HepG2 (cell line): ENCODE results near the gene KAT7. TPM values are rescaled to one million over a fixed set of nuclear protein-coding genes. Genes with fewer than 3 reads are reported as not detected.

ENCODE experiments used
- ARHGAP35 ChIP-seq: sonication (generic); formaldehyde crosslinking; IDR thresholded peaks from 2 replicates; pipeline ENCODE4 v1.9.0; 2022; ENCODE audit warnings: mild to moderate bottlenecking, inconsistent platforms, moderate library complexity, missing genetic modification reagents, borderline replicate concordance
- ETV5 ChIP-seq: IDR thresholded peaks from 2 replicates; pipeline ENCODE4 v1.6.1; 2018; ENCODE audit warnings: missing biosample characterization, missing genetic modification reagents, inconsistent platforms, borderline replicate concordance
- GABPB1 ChIP-seq: IDR thresholded peaks from 2 replicates; pipeline ENCODE4 v1.6.1; 2016; ENCODE audit warnings: mild to moderate bottlenecking, missing genetic modification reagents, moderate library complexity, missing compliant biosample characterization
- HDAC2 ChIP-seq: sonication (generic); formaldehyde crosslinking; IDR thresholded peaks from 2 replicates; pipeline ENCODE4 v1.4.0; 2020; ENCODE audit warnings: missing genetic modification reagents
- HES4 ChIP-seq: sonication (generic); formaldehyde crosslinking; IDR thresholded peaks from 2 replicates; pipeline ENCODE4 v1.9.0; 2021; ENCODE audit warnings: mild to moderate bottlenecking, missing genetic modification reagents, borderline replicate concordance
- HNRNPL ChIP-seq: fragments of 200-400 bp; formaldehyde crosslinking; IDR thresholded peaks from 2 replicates; pipeline ENCODE4 v1.6.1; 2017; ENCODE audit warnings: mild to moderate bottlenecking, low read depth, low read length
- HNRNPUL1 ChIP-seq: fragments of 200-400 bp; formaldehyde crosslinking; IDR thresholded peaks from 2 replicates; pipeline ENCODE4 v1.6.1; 2017; ENCODE audit warnings: low read depth, mild to moderate bottlenecking, low read length, moderate library complexity
- HOXA3 ChIP-seq: sonication (generic); formaldehyde crosslinking; IDR thresholded peaks from 2 replicates; pipeline ENCODE4 v1.5.0; 2020; ENCODE audit warnings: missing genetic modification reagents
- IRF2 ChIP-seq: IDR thresholded peaks from 2 replicates; pipeline ENCODE4 v1.6.1; 2018; ENCODE audit warnings: missing genetic modification reagents, missing compliant biosample characterization
- KDM5B ChIP-seq: sonication (generic); formaldehyde crosslinking; IDR thresholded peaks from 2 replicates; pipeline ENCODE4 v1.4.0; 2020; ENCODE audit warnings: missing genetic modification reagents, mild to moderate bottlenecking, borderline replicate concordance
- NBN ChIP-seq: fragments of 450-650 bp; conservative IDR thresholded peaks from 2 replicates; pipeline ENCODE4 v1.6.1; 2017
- NR2F1 ChIP-seq, 2 experiments: fragments of 450-650 bp in 1 of 2; formaldehyde crosslinking in 1 of 2; IDR thresholded peaks; 2 replicates each; pipeline versions ENCODE4 v1.5.0 to v1.6.1; 2016 to 2020; ENCODE audit warnings: mild to moderate bottlenecking in 1 of 2, missing compliant biosample characterization in 1 of 2, missing genetic modification reagents in 1 of 2, moderate library complexity in 1 of 2
- ONECUT2 ChIP-seq: sonication (generic); formaldehyde crosslinking; IDR thresholded peaks from 2 replicates; pipeline ENCODE4 v1.4.0; 2020; ENCODE audit warnings: missing genetic modification reagents
- PHF21A ChIP-seq: sonication (generic); formaldehyde crosslinking; IDR thresholded peaks from 2 replicates; pipeline ENCODE4 v1.5.0; 2020; ENCODE audit warnings: mild to moderate bottlenecking, missing genetic modification reagents
- SAFB2 ChIP-seq: sonication (generic); formaldehyde crosslinking; IDR thresholded peaks from 2 replicates; pipeline ENCODE4 v1.5.1; 2020; ENCODE audit warnings: missing genetic modification reagents, low read depth, mild to moderate bottlenecking, borderline replicate concordance
- SOX13 ChIP-seq, 3 experiments: fragments of 450-650 bp in 1 of 3; sonication (generic) in 1 of 3; formaldehyde crosslinking in 1 of 3; IDR thresholded peaks in 2 of 3; conservative IDR thresholded peaks in 1 of 3; 2 replicates each; pipeline versions ENCODE4 v1.5.0 to v1.6.1; 2016 to 2020; ENCODE audit warnings: antibody characterized with exemption in 1 of 3, mild to moderate bottlenecking in 1 of 3, missing compliant biosample characterization in 1 of 3, missing genetic modification reagents in 1 of 3, moderate library complexity in 1 of 3
- SP1 ChIP-seq, 2 experiments: fragments of 450-650 bp in 1 of 2; sonication (generic) in 1 of 2; formaldehyde crosslinking in 1 of 2; IDR thresholded peaks; 2 replicates each; pipeline versions ENCODE4 v1.4.0 to v1.6.1; 2016 to 2020; ENCODE audit warnings: missing genetic modification reagents in 1 of 2
- TAF1 ChIP-seq: sonication (generic); formaldehyde crosslinking; IDR thresholded peaks from 2 replicates; pipeline ENCODE4 v1.4.0; 2020; ENCODE audit warnings: missing genetic modification reagents
- ZNF281 ChIP-seq: sonication (generic); formaldehyde crosslinking; IDR thresholded peaks from 2 replicates; pipeline ENCODE4 v1.4.0; 2020; ENCODE audit warnings: missing genetic modification reagents, borderline replicate concordance
- ZNF331 ChIP-seq: sonication (generic); formaldehyde crosslinking; IDR thresholded peaks from 2 replicates; pipeline ENCODE4 v1.4.0; 2020; ENCODE audit warnings: missing genetic modification reagents
- ZNF34 ChIP-seq: sonication (generic); formaldehyde crosslinking; IDR thresholded peaks from 2 replicates; pipeline ENCODE4 v1.4.0; 2020; ENCODE audit warnings: mild to moderate bottlenecking, missing genetic modification reagents, borderline replicate concordance
- ZNF564 ChIP-seq: sonication (generic); formaldehyde crosslinking; IDR thresholded peaks from 2 replicates; pipeline ENCODE4 v1.8.1; 2023; ENCODE audit warnings: mild to moderate bottlenecking, missing genetic modification reagents
- ZNF776 ChIP-seq: sonication (generic); formaldehyde crosslinking; IDR thresholded peaks from 2 replicates; pipeline ENCODE4 v1.4.0; 2020; ENCODE audit warnings: mild to moderate bottlenecking, missing genetic modification reagents
- polyA plus RNA-seq, 8 experiments: library from polyadenylated mRNA; depleted of rRNA in 3 of 8; stranded (reverse) in 7 of 8; unstranded in 1 of 8; fragments of >200 nt; fragmentation: Illumina TruSeq in 4 of 8; extraction: Trizol in 4 of 8; gene quantifications; 2 replicates each; pipeline versions ENCODE4 v1.2.1 to v1.2.3, GENCODE V29; 2011 to 2016; ENCODE audit warnings: low read depth in 4 of 8, missing spikeins in 1 of 8, mixed read lengths in 1 of 8; ENCODE audit not compliant: insufficient read depth in 1 of 8
- total RNA-seq, 5 experiments: library from RNA; depleted of rRNA; stranded (reverse); fragments of >200 nt; fragmentation: Illumina TruSeq; extraction: Trizol; gene quantifications; 2 replicates each; pipeline ENCODE4 v1.2.3, GENCODE V29; 2016; ENCODE audit warnings: low read depth in 1 of 5
- TF ChIP-seq, protein P1 (sequence below), 2 experiments: fragments of 450-650 bp in 1 of 2; sonication (generic) in 1 of 2; formaldehyde crosslinking; IDR thresholded peaks; 2 replicates each; pipeline versions ENCODE4 v1.5.0 to v1.8.0; 2020 to 2022; ENCODE audit warnings: mild to moderate bottlenecking in 1 of 2, missing genetic modification reagents in 1 of 2
- TF ChIP-seq, protein P2 (sequence below): sonication (generic); formaldehyde crosslinking; IDR thresholded peaks from 2 replicates; pipeline ENCODE4 v1.8.0; 2022; ENCODE audit warnings: mild to moderate bottlenecking, missing genetic modification reagents, moderate library complexity

The KAT7 gene
- total and polyA plus RNA-seq, 2 of the 13 experiments (the other 11 are each of a cell fraction or from before 2014, with no cell fraction given): 21.2 to 39.2 TPM

GRCh38 chr17:49862781-49863331, 74.4 kb downstream of the KAT7 start (continued):
- TF ChIP-seq ONECUT2 (CRISPR knock-in tag) (peak; percentile 92), ZNF331 (0 out of 2 replicates have a peak, but pooled peaks have one; percentile 51), SP1 (IDR thresholded peaks at IDR 0.05) (no peak), SP1 (CRISPR knock-in tag; IDR thresholded peaks at IDR 0.05) (no peak), ARHGAP35 (0 out of 2 replicates have a peak, but pooled peaks have one; percentile 66), HNRNPUL1 (no peak), KDM5B (CRISPR knock-in tag) (0 out of 2 replicates have a peak, but pooled peaks have one; percentile 64), ZNF34 (CRISPR knock-in tag) (no peak), NR2F1 (CRISPR knock-in tag; IDR thresholded peaks at IDR 0.05) (peak in 1 of 2 experiments; percentile 40; a peak in 1 of 4 replicates), ZNF564 (CRISPR knock-in tag) (0 out of 2 replicates have a peak, but pooled peaks have one; percentile 32), HES4 (0 out of 2 replicates have a peak, but pooled peaks have one; percentile 35), IRF2 (no peak), ZNF776 (CRISPR knock-in tag) (no peak), TAF1 (CRISPR knock-in tag) (no peak), HDAC2 (peak; percentile 71), NBN (no peak), SAFB2 (CRISPR knock-in tag) (no peak), HOXA3 (CRISPR knock-in tag) (peak; percentile 35; the same call in 1 of the 2 replicates), ETV5 (CRISPR knock-in tag) (peak; percentile 31; the same call in 1 of the 2 replicates), SOX13 (IDR thresholded peaks at IDR 0.05) (no peak), SOX13 (CRISPR knock-in tag; conservative IDR thresholded peaks at IDR 0.05 in 1 of 2, IDR thresholded peaks at IDR 0.05 in 1 of 2) (peak in 1 of 2 experiments; percentile 8; a peak in 1 of 4 replicates), PHF21A (CRISPR knock-in tag) (peak; percentile 48; the same call in 1 of the 2 replicates), HNRNPL (0 out of 2 replicates have a peak, but pooled peaks have one; percentile 42), ZNF281 (peak; percentile 87), GABPB1 (CRISPR knock-in tag) (peak; percentile 57; the same call in 1 of the 2 replicates)
- TF ChIP-seq, protein P1, sequence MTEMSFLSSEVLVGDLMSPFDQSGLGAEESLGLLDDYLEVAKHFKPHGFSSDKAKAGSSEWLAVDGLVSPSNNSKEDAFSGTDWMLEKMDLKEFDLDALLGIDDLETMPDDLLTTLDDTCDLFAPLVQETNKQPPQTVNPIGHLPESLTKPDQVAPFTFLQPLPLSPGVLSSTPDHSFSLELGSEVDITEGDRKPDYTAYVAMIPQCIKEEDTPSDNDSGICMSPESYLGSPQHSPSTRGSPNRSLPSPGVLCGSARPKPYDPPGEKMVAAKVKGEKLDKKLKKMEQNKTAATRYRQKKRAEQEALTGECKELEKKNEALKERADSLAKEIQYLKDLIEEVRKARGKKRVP (CRISPR knock-in tag; IDR thresholded peaks at IDR 0.05): peak in 1 of 2 experiments; percentile 63; a peak in 1 of 4 replicates
- TF ChIP-seq, protein P2, sequence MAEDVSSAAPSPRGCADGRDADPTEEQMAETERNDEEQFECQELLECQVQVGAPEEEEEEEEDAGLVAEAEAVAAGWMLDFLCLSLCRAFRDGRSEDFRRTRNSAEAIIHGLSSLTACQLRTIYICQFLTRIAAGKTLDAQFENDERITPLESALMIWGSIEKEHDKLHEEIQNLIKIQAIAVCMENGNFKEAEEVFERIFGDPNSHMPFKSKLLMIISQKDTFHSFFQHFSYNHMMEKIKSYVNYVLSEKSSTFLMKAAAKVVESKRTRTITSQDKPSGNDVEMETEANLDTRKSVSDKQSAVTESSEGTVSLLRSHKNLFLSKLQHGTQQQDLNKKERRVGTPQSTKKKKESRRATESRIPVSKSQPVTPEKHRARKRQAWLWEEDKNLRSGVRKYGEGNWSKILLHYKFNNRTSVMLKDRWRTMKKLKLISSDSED (CRISPR knock-in tag): no peak
